Colonic mucosa (tissue), 4 donors: ENCODE data around the gene MYH3. TPM values are rescaled to one million over a fixed set of nuclear protein-coding genes. Genes with fewer than 3 reads are reported as not detected.

Experiments
- DNase-seq: peaks from one replicate; pipeline ENCODE4 v3.0.0-alpha.2; 2020
- H3K27ac ChIP-seq: fragments of 200-600 bp; one replicate; pipeline ENCODE4 v1.8.0; 2021
- H3K27me3 ChIP-seq: fragments of 200-600 bp; one replicate; pipeline ENCODE4 v1.8.0; 2021
- H3K36me3 ChIP-seq: fragments of 200-600 bp; one replicate; pipeline ENCODE4 v1.8.0; 2021
- H3K4me1 ChIP-seq: fragments of 200-600 bp; one replicate; pipeline ENCODE4 v1.8.0; 2021; ENCODE audit warnings: mild to moderate bottlenecking
- H3K4me3 ChIP-seq: fragments of 200-600 bp; one replicate; pipeline ENCODE4 v1.8.0; 2021
- H3K9ac ChIP-seq, 2 donors: one replicate each; pipeline ENCODE4 v1.7.0; 2013; ENCODE audit warnings: control low read depth in 2 of 2, low read depth in 2 of 2, low read length in 2 of 2
- H3K9me3 ChIP-seq: fragments of 200-600 bp; one replicate; pipeline ENCODE4 v1.8.0; 2021
- intact Hi-C: fragments of 100-400 bp; cut with DNase I; formaldehyde crosslinking; loops from one replicate; pipeline ENCODE4 v1.14.1; 2022
- total RNA-seq, 2 donors: library from RNA; stranded (reverse); fragmentation: NEBNext Ultra II Directional in 1 of 2; extraction: Animal tissue kit (Norgen Biotek cat#: 25700) in 1 of 2; gene quantifications; one replicate each; pipeline ENCODE4 v1.2.1, GENCODE V29; 2021
- TF ChIP-seq, protein P1 (sequence below): fragments of 200-600 bp; IDR thresholded peaks from one replicate; pipeline ENCODE4 v1.8.0; 2022; ENCODE audit warnings: antibody characterized with exemption, mild to moderate bottlenecking
- donor health status: healthy.
- donor health status: DM: no; HTN: no; CAD: no.
- donor health status: DM: no; HTN: no; CAD: no.

Gene MYH3
- total RNA-seq, 2 donors from 2014 or later = 1.3 to 1.7 TPM

GRCh38 chr17:10608244-10608643, 48.9 kb downstream of the MYH3 start:
- Histone ChIP-seq H3K36me3 (no peaks in the 10 kb centered on the region), H3K9ac (no peak overlapping the region), H3K27me3 (no peaks in the 10 kb centered on the region), H3K27ac (no peak overlapping the region), H3K4me3 (no peak overlapping the region), H3K4me1 (no peaks in the 10 kb centered on the region), H3K9me3 (no peaks in the 10 kb centered on the region)
- no peak for DNase-seq
- intact Hi-C loops = no loop called here
- TF ChIP-seq, protein P1, sequence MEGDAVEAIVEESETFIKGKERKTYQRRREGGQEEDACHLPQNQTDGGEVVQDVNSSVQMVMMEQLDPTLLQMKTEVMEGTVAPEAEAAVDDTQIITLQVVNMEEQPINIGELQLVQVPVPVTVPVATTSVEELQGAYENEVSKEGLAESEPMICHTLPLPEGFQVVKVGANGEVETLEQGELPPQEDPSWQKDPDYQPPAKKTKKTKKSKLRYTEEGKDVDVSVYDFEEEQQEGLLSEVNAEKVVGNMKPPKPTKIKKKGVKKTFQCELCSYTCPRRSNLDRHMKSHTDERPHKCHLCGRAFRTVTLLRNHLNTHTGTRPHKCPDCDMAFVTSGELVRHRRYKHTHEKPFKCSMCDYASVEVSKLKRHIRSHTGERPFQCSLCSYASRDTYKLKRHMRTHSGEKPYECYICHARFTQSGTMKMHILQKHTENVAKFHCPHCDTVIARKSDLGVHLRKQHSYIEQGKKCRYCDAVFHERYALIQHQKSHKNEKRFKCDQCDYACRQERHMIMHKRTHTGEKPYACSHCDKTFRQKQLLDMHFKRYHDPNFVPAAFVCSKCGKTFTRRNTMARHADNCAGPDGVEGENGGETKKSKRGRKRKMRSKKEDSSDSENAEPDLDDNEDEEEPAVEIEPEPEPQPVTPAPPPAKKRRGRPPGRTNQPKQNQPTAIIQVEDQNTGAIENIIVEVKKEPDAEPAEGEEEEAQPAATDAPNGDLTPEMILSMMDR = no peak

GRCh38 chr17:10606110-10606509, 51.0 kb downstream of the MYH3 start:
- TF ChIP-seq, protein P1 = no peak
- Histone ChIP-seq H3K4me3 (no peak overlapping the region), H3K27ac (no peak overlapping the region), H3K36me3 (no peaks in the 10 kb centered on the region), H3K9ac (no peak overlapping the region), H3K4me1 (no peaks in the 10 kb centered on the region), H3K9me3 (no peaks in the 10 kb centered on the region), H3K27me3 (no peaks in the 10 kb centered on the region)
- no peak for DNase-seq
- intact Hi-C loops = no loop called here

- intact Hi-C loops = no loop called here
- TF ChIP-seq, protein P1 = no peak
- Histone ChIP-seq H3K27ac (no peak overlapping the region), H3K9me3 (no peaks in the 10 kb centered on the region), H3K36me3 (no peaks in the 10 kb centered on the region), H3K4me3 (no peak overlapping the region), H3K4me1 (no peaks in the 10 kb centered on the region), H3K9ac (no peak overlapping the region), H3K27me3 (no peaks in the 10 kb centered on the region)
- DNase-seq = no peak
These were observed 51.8 kb downstream of the MYH3 start for GRCh38 chr17:10605221-10605783.

GRCh38 chr17:10604521-10604920, 52.6 kb downstream of the MYH3 start:
- Histone ChIP-seq H3K9ac (no peak overlapping the region), H3K36me3 (no peaks in the 10 kb centered on the region), H3K9me3 (no peaks in the 10 kb centered on the region), H3K4me1 (no peaks in the 10 kb centered on the region), H3K27me3 (no peaks in the 10 kb centered on the region), H3K27ac (no peak overlapping the region), H3K4me3 (no peak overlapping the region)
- no peak for DNase-seq
- intact Hi-C loops = no loop called here
- TF ChIP-seq, protein P1 = no peak

DNA sequence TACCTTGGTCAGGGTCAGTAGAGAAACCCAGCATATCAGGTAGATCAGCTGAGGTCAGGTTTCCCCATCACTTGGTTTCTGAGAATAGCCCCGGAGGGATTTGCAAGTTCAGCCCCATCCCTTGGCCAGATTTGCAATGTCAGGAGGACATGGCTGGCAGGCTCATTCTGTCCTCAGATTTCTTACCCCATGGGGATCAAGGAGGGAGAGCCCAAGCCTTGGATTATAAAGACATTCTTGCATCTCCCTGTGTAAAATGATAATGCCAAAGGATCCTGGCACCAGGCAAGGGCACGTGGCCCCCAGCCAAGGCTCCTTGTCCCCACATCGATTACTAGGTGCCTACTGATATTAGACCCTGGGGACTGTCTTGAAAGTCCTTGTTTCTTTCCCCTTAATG, 53.2 kb downstream of the MYH3 start:
- H3K36me3 ChIP-seq = no peaks in the 10 kb centered on the region
- H3K27ac ChIP-seq = no peak overlapping the region
- TF ChIP-seq, protein P1 = no peak
- intact Hi-C loops = no loop called here
- H3K27me3 ChIP-seq = no peaks in the 10 kb centered on the region
- no peaks in the 10 kb centered on the region for H3K9me3 ChIP-seq
- DNase-seq = no peak
- no peak overlapping the region for H3K9ac ChIP-seq
- no peaks in the 10 kb centered on the region for H3K4me1 ChIP-seq
- no peak overlapping the region for H3K4me3 ChIP-seq
